NCI-H82 treated with DMSO at 0.1 percent for 48 hours (cell line): ENCODE data around the gene APOBEC3H.
"Not testable (repeated sequence)": the region's sequence is repeated elsewhere in the genome, so short reads cannot be mapped to it uniquely, and the experiment has no call there.

Experiments used
- DNase-seq: peaks from one replicate; lab custom pipeline; 2025; ENCODE audit not compliant: unreplicated experiment; lab: John Stamatoyannopoulos, UW

Gene APOBEC3H

GRCh38 chr22:39097098-39098020, at the start of gene APOBEC3H:
Gene APOBEC3H, plus strand, starts transcription at chr22:39097244. Its CDS starts 3,035 bp downstream, at chr22:39100279.
- no peak for DNase-seq

- DNase-seq = not testable (repeated sequence)
Measured at GRCh38 chr22:39049486-39049885, 47.6 kb upstream of the APOBEC3H start.

- DNase-seq = not testable (repeated sequence)
Measured at GRCh38 chr22:39051844-39052495, 45.1 kb upstream of the APOBEC3H start.

- DNase-seq = no peak
Measured at GRCh38 chr22:39055658-39056057, 41.4 kb upstream of the APOBEC3H start.

- DNase-seq = peak; percentile 2
Measured at GRCh38 chr22:39061290-39061689, 35.8 kb upstream of the APOBEC3H start.

GRCh38 chr22:39061951-39062350, 35.1 kb upstream of the APOBEC3H start:
- DNase-seq = not testable (repeated sequence)

GRCh38 chr22:39063904-39064303, 33.1 kb upstream of the APOBEC3H start:
- DNase-seq = not testable (repeated sequence)

- DNase-seq = not testable (repeated sequence)
Measured at GRCh38 chr22:39066442-39067276, 30.4 kb upstream of the APOBEC3H start.

GRCh38 chr22:39068033-39068785, 28.8 kb upstream of the APOBEC3H start:
- DNase-seq = no peak

- DNase-seq = no peak
Measured at GRCh38 chr22:39070186-39070585, 26.9 kb upstream of the APOBEC3H start.

- not testable (repeated sequence) for DNase-seq
Measured at GRCh38 chr22:39072581-39072981, 24.5 kb upstream of the APOBEC3H start.

- DNase-seq = no peak
Measured at GRCh38 chr22:39073981-39074380, 23.1 kb upstream of the APOBEC3H start.

GRCh38 chr22:39076155-39077025, 20.7 kb upstream of the APOBEC3H start:
- not testable (repeated sequence) for DNase-seq

GRCh38 chr22:39077026-39077840, 19.8 kb upstream of the APOBEC3H start, which contains the start of gene APOBEC3G:
Gene APOBEC3G, plus strand, starts transcription at chr22:39077275. Its CDS starts 87 bp downstream, at chr22:39077362.
- DNase-seq = not testable (repeated sequence)

- not testable (repeated sequence) for DNase-seq
Measured at GRCh38 chr22:39077912-39078311, 19.1 kb upstream of the APOBEC3H start.

GRCh38 chr22:39078329-39078728, 18.7 kb upstream of the APOBEC3H start:
- DNase-seq = no peak

- not testable (repeated sequence) for DNase-seq
Measured at GRCh38 chr22:39079054-39079637, 17.9 kb upstream of the APOBEC3H start.
